Hepatocyte (in vitro differentiated cells): ENCODE results near the gene KCTD17. TPM values are rescaled to one million over a fixed set of nuclear protein-coding genes. Genes with fewer than 3 reads are reported as not detected.

Source experiments
- DNase-seq: peaks from one replicate; pipeline ENCODE4 v3.0.0-alpha.2; 2016; ENCODE audit warnings: low spot score
- H2AFZ ChIP-seq: fragments of 200-600 bp; sonication (generic); 2 replicates; pipeline ENCODE4 v1.6.0; 2016; ENCODE audit warnings: antibody characterized with exemption, mild to moderate bottlenecking
- H3K27ac ChIP-seq: fragments of 200-600 bp; sonication (generic); 2 replicates; pipeline ENCODE4 v1.5.1; 2016; ENCODE audit warnings: mild to moderate bottlenecking
- H3K27me3 ChIP-seq: fragments of 200-600 bp; sonication (generic); 2 replicates; pipeline ENCODE4 v1.6.1; 2016
- H3K36me3 ChIP-seq: fragments of 200-600 bp; sonication (generic); replicated peaks from 2 replicates; pipeline ENCODE4 v1.5.1; 2016; ENCODE audit warnings: low read depth; ENCODE audit not compliant: insufficient read depth
- H3K4me1 ChIP-seq: fragments of 200-600 bp; sonication (generic); 2 replicates; pipeline ENCODE4 v1.5.1; 2016; ENCODE audit warnings: mild to moderate bottlenecking, moderate library complexity; ENCODE audit not compliant: insufficient read depth
- H3K4me2 ChIP-seq: fragments of 200-600 bp; sonication (generic); 2 replicates; pipeline ENCODE4 v1.6.0; 2016
- H3K4me3 ChIP-seq: fragments of 200-600 bp; sonication (generic); 2 replicates; pipeline ENCODE4 v1.5.1; 2016; ENCODE audit warnings: mild to moderate bottlenecking
- H3K79me2 ChIP-seq: fragments of 200-600 bp; sonication (generic); 2 replicates; pipeline ENCODE4 v1.6.0; 2017; ENCODE audit warnings: mild to moderate bottlenecking
- H3K9me2 ChIP-seq: fragments of 200-600 bp; sonication (generic); replicated peaks from 2 replicates; pipeline ENCODE4 v1.6.0; 2017; ENCODE audit warnings: mild to moderate bottlenecking; ENCODE audit not compliant: insufficient read depth
- H3K9me3 ChIP-seq: fragments of 200-600 bp; sonication (generic); 2 replicates; pipeline ENCODE4 v1.5.1; 2016; ENCODE audit warnings: low read depth, mild to moderate bottlenecking
- H4K20me1 ChIP-seq: fragments of 200-600 bp; sonication (generic); 2 replicates; pipeline ENCODE4 v1.6.0; 2016; ENCODE audit warnings: mild to moderate bottlenecking; ENCODE audit not compliant: insufficient read depth, poor library complexity, severe bottlenecking
- EZH2 ChIP-seq: fragments of 200-600 bp; sonication (generic); IDR thresholded peaks from 2 replicates; pipeline ENCODE4 v1.6.1; 2016; ENCODE audit warnings: antibody characterized with exemption, mild to moderate bottlenecking, borderline replicate concordance
- EZH2phosphoT487 ChIP-seq: fragments of 200-600 bp; sonication (generic); IDR thresholded peaks from one replicate; pipeline ENCODE4 v1.6.1; 2018; ENCODE audit warnings: antibody characterized with exemption, mild to moderate bottlenecking, low read depth, moderate library complexity; ENCODE audit not compliant: unreplicated experiment, severe bottlenecking
- WGBS: methylation state at CpG from one replicate; pipeline ENCODE4 v1.1.6; 2016; ENCODE audit warnings: low lambda C conversion rate; ENCODE audit errors: missing lambda C conversion rate; 5-methylcytosine and 5-hydroxymethylcytosine counted together
- polyA plus RNA-seq: library from polyadenylated mRNA; unstranded; fragments of >200 nt; fragmentation: Nextera tagmentation; extraction: Ambion mirVana; gene quantifications from 2 replicates; pipeline ENCODE4 v1.2.1, GENCODE V29; 2016
- total RNA-seq: library from RNA; depleted of rRNA; stranded (reverse); fragments of >200 nt; gene quantifications from 2 replicates; pipeline ENCODE4 v1.2.3, GENCODE V29; 2014
- TF ChIP-seq, protein P1 (sequence below): fragments of 200-600 bp; sonication (generic); IDR thresholded peaks from 2 replicates; pipeline ENCODE4 v1.5.1; 2016; ENCODE audit warnings: antibody characterized with exemption, mild to moderate bottlenecking; ENCODE audit not compliant: poor library complexity

KCTD17 gene
- total and polyA plus RNA-seq, 2 experiments from 2014 or later = 15.2 to 25.4 TPM

DNA sequence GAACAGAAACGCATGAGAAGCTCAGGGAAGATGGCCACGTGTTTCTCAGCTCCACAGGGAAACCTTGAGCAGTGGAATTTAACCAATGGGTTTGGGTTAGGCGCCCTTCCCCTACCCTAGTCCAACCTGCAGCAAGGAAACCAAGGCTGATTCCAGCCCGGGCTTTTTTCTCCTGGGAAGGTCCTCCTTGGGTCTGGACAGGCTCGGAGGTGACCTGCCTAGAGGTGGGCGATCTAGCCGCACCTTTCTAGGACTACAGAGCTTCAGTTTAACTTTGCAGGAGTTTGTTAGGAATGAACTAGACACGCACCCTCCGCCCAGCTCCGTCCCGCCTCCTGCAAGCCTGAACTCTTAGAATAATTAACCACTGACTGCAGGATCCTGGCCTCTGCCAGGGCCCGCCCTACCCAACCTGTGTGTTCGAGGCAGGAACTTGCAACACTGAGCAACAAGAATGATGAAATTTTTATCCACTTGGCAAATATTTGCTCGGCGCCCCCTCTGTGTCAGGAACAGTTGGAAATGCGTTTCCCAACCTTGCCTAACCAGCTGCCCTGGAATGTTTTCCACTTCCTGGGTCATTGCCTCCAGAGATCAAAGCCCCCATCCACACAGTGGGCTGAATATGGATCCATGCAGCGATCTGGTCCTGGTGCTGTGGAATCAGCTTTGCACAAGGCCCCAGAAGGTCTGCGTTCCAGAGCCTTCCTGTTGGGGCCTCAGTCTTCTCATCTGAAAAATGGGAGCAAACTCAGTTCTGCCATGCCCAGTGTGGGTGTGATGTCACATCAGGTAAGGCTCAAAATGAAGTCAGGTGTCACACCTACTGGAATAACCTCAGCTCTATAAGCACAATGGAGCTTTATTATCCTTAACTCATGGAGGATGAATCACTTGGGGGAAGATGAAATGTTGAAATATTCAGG is 18.7 kb upstream of the KCTD17 start:
- no peaks in the 10 kb centered on the region for H3K27me3 ChIP-seq
- H3K4me3 ChIP-seq = no peak overlapping the region
- no peaks in the 10 kb centered on the region for H4K20me1 ChIP-seq
- no peaks in the 10 kb centered on the region for H3K79me2 ChIP-seq
- no peaks in the 10 kb centered on the region for H3K9me2 ChIP-seq
- no peak overlapping the region for H2AFZ ChIP-seq
- 39% methylated on average over 18 of the region's 18 CpGs for WGBS
- H3K36me3 ChIP-seq = no peaks in the 10 kb centered on the region
- peaks cover 34% of the 10 kb centered on the region for H3K4me1 ChIP-seq
- H3K9me3 ChIP-seq = no peaks in the 10 kb centered on the region
- peak; percentile 93 for DNase-seq
- H3K27ac ChIP-seq = peak overlapping the region; percentile 94
- no peak for TF ChIP-seq EZH2phosphoT487
- H3K4me2 ChIP-seq = peak overlapping the region; percentile 65

DNA sequence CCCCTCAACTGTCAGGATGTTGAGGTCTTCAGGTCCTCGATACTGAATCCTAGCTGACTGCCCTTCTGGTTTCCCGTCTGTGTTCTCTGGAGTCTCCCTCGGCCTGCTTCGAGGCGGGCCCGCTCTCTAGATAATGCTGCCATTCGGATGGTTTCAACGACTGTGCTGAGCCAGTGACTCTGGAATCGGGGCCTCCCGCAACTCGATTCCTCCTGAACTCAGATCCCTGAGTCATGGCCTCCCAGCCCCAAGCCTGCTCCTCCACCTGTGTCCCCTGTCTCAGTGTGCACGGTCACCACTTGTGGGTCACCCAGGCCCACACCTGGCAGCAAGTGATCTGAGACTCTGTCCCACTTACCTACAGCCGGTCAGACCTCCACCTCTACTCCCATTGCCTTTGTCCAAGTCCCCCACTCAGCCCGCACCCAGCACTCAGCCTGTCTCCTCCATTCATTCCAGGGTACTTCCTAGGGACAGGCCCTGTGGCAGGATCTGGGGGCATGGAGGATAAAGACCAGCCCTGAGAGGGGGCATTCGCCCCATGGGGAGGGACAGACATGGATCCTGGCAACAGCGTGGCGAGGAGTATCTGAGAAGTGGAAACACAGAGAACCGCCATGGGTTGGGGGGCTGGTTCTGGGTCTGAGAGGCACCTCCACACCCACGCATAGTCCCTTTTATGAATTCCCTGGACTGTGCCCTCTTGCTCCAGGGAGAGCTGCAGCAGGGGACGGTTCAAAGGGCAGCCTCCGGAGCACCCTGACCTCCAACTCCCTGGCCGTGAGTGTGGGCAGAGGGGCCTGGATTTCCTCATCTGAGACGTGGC is 17.7 kb upstream of the KCTD17 start:
- Histone ChIP-seq H3K36me3 (no peaks in the 10 kb centered on the region), H3K9me3 (no peaks in the 10 kb centered on the region), H2AFZ (no peak overlapping the region), H3K4me3 (no peak overlapping the region), H4K20me1 (no peaks in the 10 kb centered on the region), H3K4me2 (peak overlapping the region; percentile 46), H3K79me2 (no peaks in the 10 kb centered on the region), H3K27ac (peak overlapping the region; percentile 91), H3K9me2 (no peaks in the 10 kb centered on the region), H3K27me3 (no peaks in the 10 kb centered on the region), H3K4me1 (peaks cover 34% of the 10 kb centered on the region)
- DNase-seq = peak; percentile 38
- TF ChIP-seq EZH2phosphoT487 = no peak
- TF ChIP-seq, protein P1, sequence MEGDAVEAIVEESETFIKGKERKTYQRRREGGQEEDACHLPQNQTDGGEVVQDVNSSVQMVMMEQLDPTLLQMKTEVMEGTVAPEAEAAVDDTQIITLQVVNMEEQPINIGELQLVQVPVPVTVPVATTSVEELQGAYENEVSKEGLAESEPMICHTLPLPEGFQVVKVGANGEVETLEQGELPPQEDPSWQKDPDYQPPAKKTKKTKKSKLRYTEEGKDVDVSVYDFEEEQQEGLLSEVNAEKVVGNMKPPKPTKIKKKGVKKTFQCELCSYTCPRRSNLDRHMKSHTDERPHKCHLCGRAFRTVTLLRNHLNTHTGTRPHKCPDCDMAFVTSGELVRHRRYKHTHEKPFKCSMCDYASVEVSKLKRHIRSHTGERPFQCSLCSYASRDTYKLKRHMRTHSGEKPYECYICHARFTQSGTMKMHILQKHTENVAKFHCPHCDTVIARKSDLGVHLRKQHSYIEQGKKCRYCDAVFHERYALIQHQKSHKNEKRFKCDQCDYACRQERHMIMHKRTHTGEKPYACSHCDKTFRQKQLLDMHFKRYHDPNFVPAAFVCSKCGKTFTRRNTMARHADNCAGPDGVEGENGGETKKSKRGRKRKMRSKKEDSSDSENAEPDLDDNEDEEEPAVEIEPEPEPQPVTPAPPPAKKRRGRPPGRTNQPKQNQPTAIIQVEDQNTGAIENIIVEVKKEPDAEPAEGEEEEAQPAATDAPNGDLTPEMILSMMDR = no peak
- TF ChIP-seq EZH2 = no peak
- 80% methylated on average over 23 of the region's 23 CpGs for WGBS

DNA sequence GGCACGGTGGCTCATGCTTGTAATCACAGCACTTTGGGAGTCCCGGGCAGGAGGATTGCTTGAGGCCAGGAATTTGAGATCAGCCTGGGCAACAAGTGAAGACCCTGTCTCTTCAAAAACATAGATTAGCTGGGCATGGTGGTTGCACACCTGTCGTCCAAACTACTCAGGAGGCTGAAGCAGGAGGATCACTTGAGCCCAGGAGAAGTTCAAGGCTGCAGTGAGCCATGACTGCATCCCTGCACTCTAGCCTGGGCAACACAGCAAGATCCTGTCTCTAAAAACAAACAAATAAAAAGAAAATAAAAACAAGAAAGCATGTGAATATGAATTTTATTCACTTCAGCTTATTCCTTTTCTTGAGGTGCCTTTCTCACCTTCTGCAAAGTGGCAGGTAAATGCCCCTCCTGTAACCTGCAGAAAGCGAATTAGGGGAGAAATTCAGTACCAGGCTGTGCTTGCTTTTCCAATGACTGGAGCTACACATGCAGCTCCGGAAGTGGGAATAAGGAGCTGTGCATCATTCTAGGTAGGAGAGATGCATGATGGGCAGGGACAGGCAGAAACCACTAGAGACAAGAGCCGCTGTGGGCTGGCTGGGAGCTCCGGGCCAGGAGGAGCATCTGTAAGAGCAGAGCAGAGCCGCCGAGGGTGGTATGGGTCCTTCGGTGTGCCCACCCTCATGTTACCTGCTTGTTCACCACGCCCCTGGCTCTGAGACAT is 14.7 kb upstream of the KCTD17 start:
- TF ChIP-seq EZH2phosphoT487 = no peak
- no peak for TF ChIP-seq EZH2
- TF ChIP-seq, protein P1 = no peak
- WGBS = 86% methylated on average over 11 of the region's 11 CpGs
- Histone ChIP-seq H3K4me2 (no peak overlapping the region), H3K9me2 (no peaks in the 10 kb centered on the region), H3K4me3 (no peak overlapping the region), H3K79me2 (no peaks in the 10 kb centered on the region), H3K9me3 (no peaks in the 10 kb centered on the region), H3K36me3 (no peaks in the 10 kb centered on the region), H3K4me1 (peaks cover 28% of the 10 kb centered on the region), H3K27me3 (no peaks in the 10 kb centered on the region), H2AFZ (no peak overlapping the region), H4K20me1 (no peaks in the 10 kb centered on the region), H3K27ac (no peak overlapping the region)
- no peak for DNase-seq
